Central memory CD8-positive, alpha-beta T cell (primary cell): ENCODE results near the gene PCSK1N.
"Not testable (repeated sequence)": the region's sequence is repeated elsewhere in the genome, so short reads cannot be mapped to it uniquely, and the experiment has no call there.

ENCODE experiments used
- ATAC-seq: fragments of 150-1000 bp; cut with Tn5 transposase; replicated peaks from 2 replicates; pipeline ENCODE4 v1.10.0; 2022; ENCODE audit warnings: mild to moderate bottlenecking, moderate FRiP score, moderate number of reproducible peaks; ENCODE audit not compliant: poor library complexity, severe bottlenecking; ENCODE audit errors: extremely low read depth
- DNase-seq, 2 donors: peaks; one replicate each; pipeline ENCODE4 v3.0.0; 2021; ENCODE audit warnings: low spot score in 2 of 2
- H3K27ac Mint-ChIP-seq: one replicate; pipeline ENCODE4 v1.8.0; 2022; ENCODE audit warnings: low read depth, mild to moderate bottlenecking, moderate library complexity, mixed read lengths
- H3K27me3 Mint-ChIP-seq: one replicate; pipeline ENCODE4 v1.8.0; 2022; ENCODE audit warnings: mixed read lengths
- H3K36me3 Mint-ChIP-seq: one replicate; pipeline ENCODE4 v1.8.0; 2022; ENCODE audit warnings: mild to moderate bottlenecking, moderate library complexity, mixed read lengths; ENCODE audit not compliant: insufficient read depth
- H3K4me1 Mint-ChIP-seq: one replicate; pipeline ENCODE4 v1.8.0; 2022; ENCODE audit warnings: mixed read lengths
- H3K4me3 Mint-ChIP-seq: one replicate; pipeline ENCODE4 v1.8.0; 2022; ENCODE audit warnings: mild to moderate bottlenecking, moderate library complexity, mixed read lengths
- H3K9me3 Mint-ChIP-seq: one replicate; pipeline ENCODE4 v1.8.0; 2022; ENCODE audit warnings: mixed read lengths

Gene PCSK1N, protein sequence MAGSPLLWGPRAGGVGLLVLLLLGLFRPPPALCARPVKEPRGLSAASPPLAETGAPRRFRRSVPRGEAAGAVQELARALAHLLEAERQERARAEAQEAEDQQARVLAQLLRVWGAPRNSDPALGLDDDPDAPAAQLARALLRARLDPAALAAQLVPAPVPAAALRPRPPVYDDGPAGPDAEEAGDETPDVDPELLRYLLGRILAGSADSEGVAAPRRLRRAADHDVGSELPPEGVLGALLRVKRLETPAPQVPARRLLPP

DNA sequence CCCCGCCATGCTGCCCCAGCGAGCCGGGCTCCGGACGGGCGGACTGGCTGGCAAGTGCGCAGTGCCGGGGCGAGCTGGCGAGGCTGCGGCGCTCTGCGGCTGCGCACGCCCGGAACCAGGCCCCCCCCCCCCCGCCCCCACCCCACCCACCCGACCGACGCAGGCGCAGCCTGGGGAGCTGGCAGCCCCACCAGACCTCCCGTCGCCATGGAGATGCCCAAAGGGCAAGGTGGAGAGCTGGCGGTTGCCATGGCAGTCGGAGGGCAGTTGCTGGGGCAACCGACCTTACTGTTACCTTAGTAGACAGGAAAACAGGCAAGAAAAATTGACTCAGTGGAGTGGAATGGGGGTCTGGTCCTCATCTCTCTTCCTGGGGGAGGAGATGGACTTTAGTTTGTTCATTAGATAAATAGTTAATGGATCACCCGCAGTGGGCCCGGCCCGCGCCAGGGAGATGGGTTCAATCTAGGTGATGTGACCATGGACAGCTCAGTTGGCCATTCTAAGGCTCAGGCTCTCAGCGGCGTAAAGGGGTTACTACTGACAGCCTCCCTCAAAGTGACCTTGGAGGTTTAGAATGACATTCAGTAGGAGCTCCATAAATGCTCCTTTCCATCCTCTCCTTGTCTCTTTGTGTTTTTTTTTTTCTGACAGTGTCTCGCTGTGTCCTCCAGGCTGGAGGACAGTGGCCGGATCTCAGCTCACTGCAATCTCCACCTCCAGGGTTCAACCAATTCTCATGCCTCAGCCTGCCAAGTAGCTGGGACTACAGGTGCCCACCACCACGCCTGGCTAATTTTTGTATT lies at the start of gene PCSK1N:
Gene PCSK1N, minus strand, starts transcription at position 87 of the 806 bp plus-strand sequence. Its CDS starts 78 bp downstream, at position 9.
- DNase-seq (peak in 1 of 2 donors; percentile 23), ATAC-seq (peak; percentile 46)
- Mint-ChIP-seq H3K27ac (peak within 1 kb of the TSS; percentile 27), H3K36me3 (peaks cover 7% of the 10 kb centered on the region), H3K4me1 (peaks cover 11% of the 10 kb centered on the region), H3K27me3 (peaks cover 26% of the 10 kb centered on the region), H3K9me3 (no peaks in the 10 kb centered on the region), H3K4me3 (peak within 1 kb of the TSS; percentile 75)

DNA sequence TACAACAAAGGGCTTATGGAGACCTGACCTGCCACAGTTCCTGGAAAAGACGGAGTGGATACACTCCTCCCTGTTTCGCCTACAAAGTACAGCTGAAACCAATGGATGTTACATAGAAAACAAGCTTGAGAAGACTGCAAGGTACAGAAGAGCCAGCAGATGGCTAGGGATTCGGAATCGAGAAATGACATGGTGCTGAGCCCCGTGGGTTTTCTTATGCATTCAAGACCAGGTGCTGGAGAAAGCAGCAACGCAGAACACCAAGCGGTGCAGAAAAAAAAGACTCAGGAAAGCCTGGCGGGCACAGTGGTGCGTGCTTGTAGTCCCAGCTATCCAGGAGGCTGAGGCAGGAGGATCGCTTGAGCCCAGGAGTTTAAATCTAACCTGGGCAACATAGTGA lies 48.3 kb upstream of the PCSK1N start:
- Mint-ChIP-seq H3K27me3 (no peaks in the 10 kb centered on the region), H3K36me3 (no peaks in the 10 kb centered on the region), H3K4me3 (no peak overlapping the region), H3K4me1 (no peaks in the 10 kb centered on the region), H3K27ac (no peak overlapping the region), H3K9me3 (no peaks in the 10 kb centered on the region)
- no peak for ATAC-seq
- DNase-seq, result no peak

DNA sequence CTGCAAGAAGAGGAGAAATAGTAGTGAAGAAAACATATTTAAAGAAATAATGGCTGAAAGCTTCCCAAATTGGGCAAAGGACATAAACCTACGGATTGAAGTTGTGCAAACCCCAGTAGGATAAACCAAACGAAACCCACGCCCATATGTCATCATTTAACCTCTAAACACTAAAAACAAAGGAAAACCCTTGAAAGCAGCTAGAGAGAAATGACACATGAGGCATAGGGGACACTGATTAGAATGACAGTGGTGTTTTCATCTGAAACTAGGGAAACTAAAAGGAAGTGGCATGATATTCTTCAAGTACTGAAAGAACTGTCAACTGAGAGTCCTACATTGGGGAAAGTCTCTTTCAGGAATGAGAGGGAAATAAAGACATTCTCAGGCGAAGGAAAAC lies 41.5 kb upstream of the PCSK1N start:
- H3K27ac Mint-ChIP-seq, ATAC-seq, H3K4me3 Mint-ChIP-seq, H3K36me3 Mint-ChIP-seq, H3K4me1 Mint-ChIP-seq, H3K9me3 Mint-ChIP-seq, H3K27me3 Mint-ChIP-seq, DNase-seq: not testable (repeated sequence)

DNA sequence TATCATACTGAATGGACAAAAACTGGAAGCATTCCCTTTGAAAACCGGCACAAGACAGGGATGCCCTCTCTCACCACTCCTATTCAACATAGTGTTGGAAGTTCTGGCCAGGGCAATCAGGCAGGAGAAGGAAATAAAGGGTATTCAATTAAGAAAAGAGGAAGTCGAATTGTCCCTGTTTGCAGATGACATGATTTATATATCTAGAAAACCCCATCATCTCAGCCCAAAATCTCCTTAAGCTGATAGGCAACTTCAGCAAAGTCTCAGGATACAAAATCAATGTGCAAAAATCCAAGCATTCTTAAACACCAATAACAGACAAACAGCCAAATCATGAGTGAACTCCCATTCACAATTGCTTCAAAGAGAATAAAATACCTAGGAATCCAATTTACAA lies 36.6 kb upstream of the PCSK1N start:
- H3K36me3 Mint-ChIP-seq, H3K4me3 Mint-ChIP-seq: not testable (repeated sequence)

DNA sequence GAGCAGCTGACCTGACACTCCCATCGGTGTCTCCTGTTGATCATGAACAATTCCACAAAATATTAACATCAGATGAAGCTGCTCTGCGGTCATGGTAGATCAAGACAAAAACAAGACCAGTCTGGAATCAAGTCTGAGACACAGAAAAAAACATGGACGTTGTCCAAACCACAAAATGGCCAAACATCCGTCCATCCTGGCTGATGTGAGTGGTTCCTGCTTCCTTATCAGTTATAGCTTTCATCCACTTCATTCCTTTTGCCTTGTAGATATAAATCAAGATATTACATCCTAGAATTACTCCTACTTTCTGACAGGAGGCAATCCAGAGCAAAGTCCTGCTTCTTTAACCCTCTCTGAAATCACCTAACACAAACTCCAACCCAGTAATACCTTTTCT lies 28.8 kb upstream of the PCSK1N start:
- Mint-ChIP-seq H3K4me3 (no peak overlapping the region), H3K9me3 (no peaks in the 10 kb centered on the region), H3K27ac (no peak overlapping the region), H3K4me1 (no peaks in the 10 kb centered on the region), H3K27me3 (no peaks in the 10 kb centered on the region), H3K36me3 (no peaks in the 10 kb centered on the region)
- ATAC-seq (no peak), DNase-seq (no peak)

More for the DNA sequence above, 36.6 kb upstream of the PCSK1N start:
- H3K27me3 Mint-ChIP-seq, ATAC-seq, H3K27ac Mint-ChIP-seq, H3K4me1 Mint-ChIP-seq, H3K9me3 Mint-ChIP-seq, DNase-seq: not testable (repeated sequence)

DNA sequence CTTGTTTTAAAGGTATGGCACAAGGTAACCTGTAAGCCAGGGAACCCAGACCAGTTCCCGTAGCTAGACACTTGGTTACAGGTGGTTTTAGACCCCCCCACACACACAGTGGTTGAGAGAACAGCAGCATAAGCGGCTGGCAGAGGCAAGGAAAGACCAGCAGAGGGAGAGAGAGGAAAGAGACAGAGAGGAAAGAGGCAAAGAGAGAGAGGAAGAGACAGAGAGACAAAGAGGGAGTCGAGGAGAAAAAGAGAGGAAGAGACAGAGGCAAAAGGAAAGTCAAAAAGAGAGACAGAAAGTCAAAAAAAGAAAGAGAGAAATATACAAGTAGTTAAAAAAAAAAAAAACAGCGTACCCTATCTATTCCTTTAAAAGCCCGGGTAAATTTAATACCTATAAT lies 19.5 kb upstream of the PCSK1N start:
- no peak overlapping the region for H3K4me3 Mint-ChIP-seq
- no peaks in the 10 kb centered on the region for H3K9me3 Mint-ChIP-seq
- ATAC-seq, result no peak
- peaks cover 32% of the 10 kb centered on the region for H3K27me3 Mint-ChIP-seq
- DNase-seq, result no peak
- peaks cover 4% of the 10 kb centered on the region for H3K36me3 Mint-ChIP-seq
- peak overlapping the region; percentile 17 for H3K27ac Mint-ChIP-seq
- no peaks in the 10 kb centered on the region for H3K4me1 Mint-ChIP-seq

DNA sequence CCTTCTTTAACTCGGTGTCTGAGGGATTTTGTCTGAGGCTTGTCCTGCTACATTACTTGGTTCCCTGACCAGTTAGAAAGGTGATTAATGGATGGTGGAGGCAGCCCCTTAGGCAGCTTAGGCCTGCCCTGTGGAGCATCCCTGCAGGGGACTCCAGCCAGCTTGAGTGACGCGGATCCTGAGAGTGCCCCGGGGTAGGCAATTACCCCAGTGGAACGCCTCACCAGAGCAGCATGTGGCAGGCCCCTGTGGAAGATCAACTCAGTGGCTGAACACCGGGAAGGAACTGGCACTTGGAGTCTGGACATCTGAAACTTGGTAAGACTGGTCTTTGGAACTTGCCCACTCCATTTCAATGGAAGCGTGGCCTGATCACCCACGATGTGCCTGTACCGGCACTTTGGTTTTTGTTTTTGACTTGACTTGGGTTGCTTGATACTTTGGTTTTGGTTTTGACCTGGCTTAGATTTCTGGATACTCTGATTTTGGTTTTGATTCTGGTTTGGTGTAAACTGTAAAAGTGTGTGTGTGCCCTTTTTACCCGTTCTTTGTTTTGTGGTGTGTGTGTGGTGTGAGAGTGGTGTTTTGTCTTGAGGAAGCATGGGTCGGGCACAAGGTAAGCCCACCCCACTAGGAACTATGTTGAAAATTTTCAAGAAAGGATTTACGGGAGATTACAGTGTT lies 18.9 kb upstream of the PCSK1N start:
- not testable (repeated sequence) for ATAC-seq, H3K4me3 Mint-ChIP-seq, H3K36me3 Mint-ChIP-seq, H3K9me3 Mint-ChIP-seq, DNase-seq, H3K4me1 Mint-ChIP-seq
- H3K27me3 Mint-ChIP-seq, result peaks cover 32% of the 10 kb centered on the region
- peak overlapping the region; percentile 17 for H3K27ac Mint-ChIP-seq

DNA sequence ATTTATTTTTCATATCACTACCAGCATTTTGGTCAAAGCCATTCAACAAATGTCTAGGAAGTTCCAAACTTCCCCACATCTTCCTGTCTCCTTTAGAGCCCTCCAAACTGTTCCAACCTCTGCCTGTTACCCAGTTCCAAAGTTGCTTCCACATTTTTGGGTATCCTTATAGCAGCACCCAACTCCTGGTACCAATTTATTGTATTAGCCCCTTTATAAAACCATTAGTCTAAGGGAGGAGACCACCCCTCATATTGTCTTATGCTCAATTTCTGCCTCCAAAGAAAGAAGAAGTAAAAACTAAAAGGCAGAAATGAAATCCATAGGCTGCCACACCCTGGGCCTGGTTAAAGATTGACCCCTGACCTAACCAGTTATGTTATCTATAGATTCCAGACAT lies 18.1 kb upstream of the PCSK1N start:
- H3K27ac Mint-ChIP-seq, H3K9me3 Mint-ChIP-seq, H3K36me3 Mint-ChIP-seq, H3K4me3 Mint-ChIP-seq, ATAC-seq, H3K4me1 Mint-ChIP-seq, DNase-seq: not testable (repeated sequence)
- H3K27me3 Mint-ChIP-seq, result peaks cover 32% of the 10 kb centered on the region

DNA sequence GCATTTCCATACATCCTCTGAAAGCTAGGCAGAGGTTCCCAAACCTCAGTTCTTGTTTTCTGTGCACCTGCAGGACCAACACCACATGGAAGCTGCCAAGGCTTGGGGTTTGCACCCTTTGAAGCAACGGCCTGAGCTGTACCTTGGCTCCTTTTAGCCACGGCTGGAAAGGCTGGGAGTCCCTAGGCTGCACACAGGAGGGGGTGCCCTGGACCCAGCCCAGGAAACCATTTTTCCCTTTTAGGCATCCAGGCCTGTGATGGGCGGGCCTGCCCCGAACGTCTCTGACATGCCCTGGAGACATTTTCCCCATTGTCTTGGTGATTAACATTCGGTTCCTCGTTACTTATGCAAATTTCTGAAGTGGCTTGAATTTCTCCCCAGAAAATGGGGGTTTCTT lies 17.4 kb upstream of the PCSK1N start:
- ATAC-seq, result no peak
- H3K27ac Mint-ChIP-seq, result no peak overlapping the region
- H3K27me3 Mint-ChIP-seq, result peaks cover 32% of the 10 kb centered on the region
- no peak for DNase-seq
- peaks cover 6% of the 10 kb centered on the region for H3K4me1 Mint-ChIP-seq
- no peaks in the 10 kb centered on the region for H3K9me3 Mint-ChIP-seq
- no peak overlapping the region for H3K4me3 Mint-ChIP-seq
- H3K36me3 Mint-ChIP-seq, result peaks cover 4% of the 10 kb centered on the region

DNA sequence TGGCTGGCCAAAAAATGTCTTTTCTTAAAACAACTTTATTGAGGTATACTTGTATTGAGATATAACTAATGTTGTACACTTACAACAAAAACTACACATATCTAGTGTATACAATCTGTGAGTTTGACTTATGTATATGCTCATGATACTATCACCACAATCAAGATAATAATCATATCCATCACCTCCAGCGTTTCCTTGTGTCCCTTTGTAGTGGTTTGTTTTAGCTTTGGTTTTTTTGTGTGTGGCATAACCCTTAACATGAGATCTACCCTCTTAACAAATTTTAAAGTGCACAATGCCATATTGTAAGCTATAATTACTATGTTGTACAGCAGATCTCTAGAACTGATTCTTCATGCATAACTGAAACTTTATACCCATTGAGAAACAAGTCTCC lies 13.4 kb upstream of the PCSK1N start:
- ATAC-seq, result peak; percentile 14
- Mint-ChIP-seq H3K4me1 (peaks cover 6% of the 10 kb centered on the region), H3K36me3 (peaks cover 1% of the 10 kb centered on the region), H3K9me3 (no peaks in the 10 kb centered on the region), H3K27me3 (peaks cover 7% of the 10 kb centered on the region), H3K27ac (no peak overlapping the region), H3K4me3 (no peak overlapping the region)
- no peak for DNase-seq

DNA sequence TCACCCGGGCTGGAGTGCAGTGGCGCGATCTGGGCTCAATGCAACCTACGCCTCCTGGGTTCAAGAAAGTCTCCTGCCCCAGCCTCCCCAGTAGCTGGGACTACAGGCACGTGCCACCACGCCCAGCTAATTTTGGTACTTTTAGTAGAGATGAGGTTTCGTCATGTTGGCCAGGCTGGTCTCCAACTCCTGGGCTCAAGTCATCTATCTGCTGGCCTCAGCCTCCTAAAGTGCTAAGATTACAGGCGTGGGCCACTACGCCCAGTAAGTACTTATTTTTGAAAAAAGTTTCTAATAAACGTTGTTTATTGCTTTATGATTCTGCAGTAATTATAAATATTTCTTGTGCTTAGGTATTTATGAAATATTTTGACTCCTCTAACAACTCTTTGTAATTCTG lies 4.3 kb upstream of the PCSK1N start:
- H3K4me3 Mint-ChIP-seq, result no peak overlapping the region
- H3K27ac Mint-ChIP-seq, result no peak overlapping the region
- no peaks in the 10 kb centered on the region for H3K9me3 Mint-ChIP-seq
- H3K36me3 Mint-ChIP-seq, result peaks cover 2% of the 10 kb centered on the region
- H3K4me1 Mint-ChIP-seq, result peaks cover 4% of the 10 kb centered on the region
- DNase-seq (no peak), ATAC-seq (no peak)
- peaks cover 5% of the 10 kb centered on the region for H3K27me3 Mint-ChIP-seq

DNA sequence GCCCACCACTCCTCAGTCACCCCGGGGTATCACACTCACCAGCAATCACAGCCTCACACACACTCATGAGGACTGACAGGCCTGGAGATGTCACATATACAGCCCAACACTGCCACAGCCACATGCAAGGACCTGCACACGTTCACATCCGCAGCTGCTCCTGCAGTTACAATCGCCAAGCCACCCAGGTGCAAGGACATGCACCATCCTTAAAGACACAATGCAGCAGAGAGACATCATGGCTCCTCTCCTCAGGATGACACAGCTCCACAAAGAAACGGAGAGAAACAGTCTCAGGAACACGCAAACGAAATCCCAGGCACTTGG lies 1.1 kb downstream of the PCSK1N start:
- Mint-ChIP-seq H3K4me3 (peak overlapping the region; percentile 75), H3K36me3 (peaks cover 7% of the 10 kb centered on the region), H3K27ac (peak overlapping the region; percentile 27), H3K9me3 (no peaks in the 10 kb centered on the region), H3K27me3 (peaks cover 33% of the 10 kb centered on the region), H3K4me1 (peaks cover 11% of the 10 kb centered on the region)
- ATAC-seq (no peak), DNase-seq (no peak)
